Fibroblast of lung (primary cell): ENCODE results near the gene CHMP4B.

ENCODE experiments used
- CTCF ChIP-seq, 2 donors: IDR thresholded peaks in 1 of 2; conservative IDR thresholded peaks in 1 of 2; 1 replicate in 1 of 2; 2 replicates in 1 of 2; pipeline ENCODE4 v1.5.1; 2011 to 2012; ENCODE audit warnings: low read length in 2 of 2, control low read depth in 1 of 2, inconsistent platforms in 1 of 2, low read depth in 1 of 2, mild to moderate bottlenecking in 1 of 2
- EZH2 ChIP-seq: IDR thresholded peaks from 2 replicates; pipeline ENCODE4 v1.5.1; 2012; ENCODE audit warnings: low read length, control low read depth, mild to moderate bottlenecking; ENCODE audit errors: missing control alignments

GRCh38 chr20:33843854-33844253 is 32.7 kb downstream of the CHMP4B start:
- TF ChIP-seq CTCF (conservative IDR thresholded peaks at IDR 0.05 in 1 of 2, IDR thresholded peaks at IDR 0.05 in 1 of 2; ENCODE audit: low read depth in 1 of 2, low read length in 2 of 2) (no peak), EZH2 (no peak)
